Femur (tissue), 1 donor: Measurements from ENCODE around the gene PNMA6E.

Source experiments
- DNase-seq: peaks from one replicate; pipeline ENCODE4 v3.0.0-alpha.2; 2017

PNMA6E gene

GRCh38 chrX:153347530-153347929 lies 53.6 kb downstream of the PNMA6E start:
- no peak for DNase-seq
